Activated naive CD4-positive, alpha-beta T cell treated with anti-CD3 and anti-CD28 coated beads, Interleukin-2, amount 10 ng/mL, durations not matched to agents 5 hours and 36 hours (primary cell): ENCODE results near the gene SLC7A11. TPM values are rescaled to one million over a fixed set of nuclear protein-coding genes. Genes with fewer than 3 reads are reported as not detected.

ENCODE experiments used
- total RNA-seq, 2 experiments: library from RNA; stranded (reverse); gene quantifications; one replicate each; pipeline ENCODE4 v1.2.3, GENCODE V29; 2021

Gene SLC7A11
- 1 to 10 TPM in 1 of 2 experiments, under 1 TPM in 1; 0.87 to 1.1 TPM for total RNA-seq

GRCh38 chr4:138242076-138242833 is at the start of gene SLC7A11:
SLC7A11 (minus strand) TSS chr4:138242349; CDS start chr4:138242069, 280 bp downstream.

